K562 (cell line): ENCODE measurements around the gene KCNG4. TPM values are rescaled to one million over a fixed set of nuclear protein-coding genes. Genes with fewer than 3 reads are reported as not detected.

Experiments used
- ATAC-seq: fragments of 200-7000 bp; cut with Tn5 transposase; 3 replicates; pipeline ENCODE4 v1.9.1; 2020; ENCODE audit warnings: moderate library complexity
- BruUV-seq: library from RNA; stranded (reverse); fragments of 400-500 nt; replicated peaks from 2 replicates; lab custom pipeline; 2021; lab: Mats Ljungman, UMichigan
- CTCF ChIA-PET: fragments of 300-600 bp; formaldehyde crosslinking; extraction: SDS; loops from one replicate; lab custom pipeline; 2021; ENCODE audit warnings: low intra/inter-chr PET ratio; lab: Yijun Ruan, JAX
- POLR2A ChIA-PET: fragments of 300-600, 350-650 bp; sonication (Branson Sonifier 250); formaldehyde crosslinking; extraction: SDS; loops from one replicate; lab custom pipeline; 2021; ENCODE audit warnings: antibody characterized with exemption, inconsistent platforms; lab: Yijun Ruan, JAX
- DNase-seq, 4 experiments: peaks; one replicate each; pipeline versions ENCODE4 v3.0.0 to v3.0.0-alpha.2; 2011 to 2018; ENCODE audit warnings: low spot score in 3 of 4, mixed read lengths in 3 of 4; ENCODE audit errors: extremely low read depth in 1 of 4
- FAIRE-seq: peaks from 2 replicates; lab custom pipeline; 2011; peaks lifted over from hg19 to GRCh38; lab: Jason Lieb, UNC
- H2AFZ ChIP-seq: 2 replicates; pipeline ENCODE4 v1.6.0; 2011; ENCODE audit warnings: low read depth, low read length, control low read depth, inconsistent platforms
- H3K27ac ChIP-seq: fragments of 200-600 bp; 3 replicates; pipeline ENCODE4 v1.8.0; 2011; ENCODE audit warnings: low read depth, mild to moderate bottlenecking, control low read depth, inconsistent platforms, low read length, moderate library complexity, mixed read lengths; ENCODE audit errors: extremely low read depth
- H3K27me3 ChIP-seq, 2 experiments: fragments of 300-600 bp in 1 of 2; 2 replicates in 1 of 2; 3 replicates in 1 of 2; pipeline versions ENCODE4 v1.6.0 to v1.8.0; 2011; ENCODE audit warnings: inconsistent platforms in 2 of 2, low read length in 2 of 2, mild to moderate bottlenecking in 1 of 2, mixed read lengths in 1 of 2, moderate library complexity in 1 of 2; ENCODE audit not compliant: control insufficient read depth in 2 of 2, insufficient read depth in 2 of 2
- H3K36me3 ChIP-seq: fragments of 300-600 bp; 3 replicates; pipeline ENCODE4 v1.8.0; 2011; ENCODE audit warnings: mild to moderate bottlenecking, low read length, inconsistent platforms; ENCODE audit not compliant: control insufficient read depth, insufficient read depth
- H3K4me1 ChIP-seq, 2 experiments: fragments of 200-600 bp in 1 of 2; replicated peaks in 1 of 2; 2 replicates in 1 of 2; 3 replicates in 1 of 2; pipeline versions ENCODE4 v1.5.1 to v1.8.0; 2011; ENCODE audit warnings: inconsistent platforms in 2 of 2, low read length in 2 of 2, mild to moderate bottlenecking in 1 of 2, mixed read lengths in 1 of 2, moderate library complexity in 1 of 2; ENCODE audit not compliant: control insufficient read depth in 2 of 2, insufficient read depth in 2 of 2
- H3K4me2 ChIP-seq: 2 replicates; pipeline ENCODE4 v1.6.1; 2011; ENCODE audit warnings: low read length, control low read depth, inconsistent platforms, mixed read lengths; ENCODE audit not compliant: insufficient read depth
- H3K4me3 ChIP-seq: fragments of 200-600 bp; sonication (generic), shearing (Covaris generic); 2 replicates; pipeline ENCODE4 v1.5.1; 2016; ENCODE audit warnings: control low read depth, inconsistent platforms
- H3K79me2 ChIP-seq: fragments of 200-600 bp; 3 replicates; pipeline ENCODE4 v1.8.0; 2011; ENCODE audit warnings: low read length, inconsistent platforms; ENCODE audit not compliant: control insufficient read depth, insufficient read depth
- H3K9ac ChIP-seq, 2 experiments: 2 replicates each; pipeline versions ENCODE4 v1.6.0 to v1.6.1; 2011; ENCODE audit warnings: low read depth in 2 of 2, low read length in 2 of 2, control low read depth in 1 of 2, inconsistent platforms in 1 of 2, mild to moderate bottlenecking in 1 of 2, mixed read lengths in 1 of 2; ENCODE audit not compliant: insufficient read depth in 1 of 2
- H3K9me1 ChIP-seq: one replicate; pipeline ENCODE4 v1.6.0; 2011; ENCODE audit warnings: inconsistent platforms, mild to moderate bottlenecking, low read length, moderate library complexity; ENCODE audit not compliant: control insufficient read depth, insufficient read depth
- H3K9me3 ChIP-seq: replicated peaks from 2 replicates; pipeline ENCODE4 v1.5.1; 2011; ENCODE audit warnings: low read depth, low read length, inconsistent platforms; ENCODE audit not compliant: control insufficient read depth, insufficient read depth
- H4K20me1 ChIP-seq: replicated peaks from 2 replicates; pipeline ENCODE4 v1.6.1; 2011; ENCODE audit warnings: low read length, inconsistent platforms, mixed read lengths; ENCODE audit not compliant: control insufficient read depth, insufficient read depth
- PCBP2 ChIP-seq: fragments of 200-400 bp; formaldehyde crosslinking; IDR thresholded peaks from 2 replicates; pipeline ENCODE4 v1.6.1; 2018; ENCODE audit warnings: low read length, low read depth, mild to moderate bottlenecking, moderate library complexity; ENCODE audit not compliant: poor library complexity, severe bottlenecking
- PTRF ChIP-seq: fragments of 450-650 bp; IDR thresholded peaks from 2 replicates; pipeline ENCODE4 v1.6.1; 2016; ENCODE audit warnings: mild to moderate bottlenecking, missing genetic modification characterization, missing compliant biosample characterization
- TSC22D4 ChIP-seq: fragments of 450-650 bp; IDR thresholded peaks from 2 replicates; pipeline ENCODE4 v1.6.1; 2016; ENCODE audit warnings: missing genetic modification characterization, missing biosample characterization, control low read depth
- ZNF75A ChIP-seq: fragments of 450-650 bp; formaldehyde crosslinking; IDR thresholded peaks from 2 replicates; pipeline ENCODE4 v1.4.0; 2020; ENCODE audit warnings: mild to moderate bottlenecking
- ZNF766 ChIP-seq: fragments of 200-800 bp; sonication (Bioruptor generic); conservative IDR thresholded peaks from 2 replicates; pipeline ENCODE4 v1.6.1; 2016; ENCODE audit warnings: missing genetic modification characterization, missing compliant biosample characterization
- WGBS: fragments of 100-300 bp; shearing (Covaris generic); methylation state at CpG from one replicate; pipeline ENCODE4 v1.1.6; 2016; ENCODE audit warnings: low coverage, mixed read lengths; ENCODE audit not compliant: insufficient coverage; ENCODE audit errors: missing lambda C conversion rate; 5-methylcytosine and 5-hydroxymethylcytosine counted together
- in situ Hi-C: fragments of 300-500 bp; cut with MboI; formaldehyde crosslinking; loops from 4 replicates; pipeline ENCODE4 v1.15.0; 2018; ENCODE audit warnings: inconsistent platforms, mixed read lengths
- intact Hi-C: fragments of 100-400 bp; cut with micrococcal nuclease; formaldehyde crosslinking; loops from 2 replicates; pipeline ENCODE4 v1.14.2; 2022
- polyA plus RNA-seq, 8 experiments: library from polyadenylated mRNA; depleted of rRNA in 4 of 8; stranded (reverse) in 5 of 8; unstranded in 3 of 8; fragments of >200 nt; fragmentation: Nextera tagmentation in 2 of 8; fragmentation: Illumina TruSeq in 1 of 8; extraction: Ambion mirVana in 2 of 8; extraction: Trizol in 1 of 8; gene quantifications; 2 replicates each; pipeline versions ENCODE4 v1.2.1 to v1.2.3, GENCODE V29; 2011 to 2014; ENCODE audit warnings: inconsistent platforms in 1 of 8, missing spikeins in 1 of 8
- total RNA-seq, 7 experiments: library from RNA; depleted of rRNA in 6 of 7; stranded (reverse); fragments of >200 nt in 6 of 7; fragmentation: Illumina TruSeq in 2 of 7; extraction: Trizol in 2 of 7; gene quantifications; 2 replicates each; pipeline versions ENCODE4 v1.2.1 to v1.2.3, GENCODE V29; 2011 to 2021; ENCODE audit warnings: low replicate concordance in 1 of 7
- TF ChIP-seq, protein P1 (sequence below): sonication (generic); formaldehyde crosslinking; IDR thresholded peaks from 2 replicates; pipeline ENCODE4 v1.5.0; 2020; ENCODE audit warnings: missing genetic modification reagents
- TF ChIP-seq, protein P2 (sequence below): sonication (generic); formaldehyde crosslinking; IDR thresholded peaks from 2 replicates; pipeline ENCODE4 v1.8.0; 2022; ENCODE audit warnings: missing genetic modification reagents, mild to moderate bottlenecking, moderate library complexity, borderline replicate concordance
- TF ChIP-seq, protein P3 (sequence below): IDR thresholded peaks from 3 replicates; pipeline ENCODE4 v1.6.1; 2011; ENCODE audit warnings: borderline replicate concordance, mild to moderate bottlenecking; ENCODE audit not compliant: insufficient read length, insufficient read depth
- TF ChIP-seq, protein P4 (sequence below): fragments of 450-650 bp; IDR thresholded peaks from 2 replicates; pipeline ENCODE4 v1.7.0; 2016; ENCODE audit warnings: borderline replicate concordance

Gene KCNG4
- total and polyA plus RNA-seq, 9 of the 15 experiments (the other 6 are each of a cell fraction or from before 2014, with no cell fraction given) = not detected

DNA sequence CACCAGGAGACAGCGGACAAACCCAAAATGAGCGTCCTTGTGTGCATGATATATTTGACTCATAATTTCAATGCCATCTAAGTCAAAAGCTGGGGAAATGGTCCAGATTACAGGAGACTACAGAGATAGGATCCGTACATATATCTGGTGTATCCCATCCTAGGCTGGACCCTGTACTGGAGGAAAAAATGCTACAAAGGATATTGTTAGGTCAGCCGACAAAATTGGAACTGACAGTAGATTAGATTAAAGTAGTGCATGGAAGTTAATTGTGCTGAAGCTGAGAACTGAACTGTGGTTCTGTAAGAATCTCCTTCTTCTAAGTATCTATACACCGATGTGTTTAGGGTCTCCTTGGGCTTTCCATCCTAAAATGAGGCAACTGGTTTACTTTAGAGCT lies 24.3 kb downstream of the KCNG4 start:
- no peak for ATAC-seq

DNA sequence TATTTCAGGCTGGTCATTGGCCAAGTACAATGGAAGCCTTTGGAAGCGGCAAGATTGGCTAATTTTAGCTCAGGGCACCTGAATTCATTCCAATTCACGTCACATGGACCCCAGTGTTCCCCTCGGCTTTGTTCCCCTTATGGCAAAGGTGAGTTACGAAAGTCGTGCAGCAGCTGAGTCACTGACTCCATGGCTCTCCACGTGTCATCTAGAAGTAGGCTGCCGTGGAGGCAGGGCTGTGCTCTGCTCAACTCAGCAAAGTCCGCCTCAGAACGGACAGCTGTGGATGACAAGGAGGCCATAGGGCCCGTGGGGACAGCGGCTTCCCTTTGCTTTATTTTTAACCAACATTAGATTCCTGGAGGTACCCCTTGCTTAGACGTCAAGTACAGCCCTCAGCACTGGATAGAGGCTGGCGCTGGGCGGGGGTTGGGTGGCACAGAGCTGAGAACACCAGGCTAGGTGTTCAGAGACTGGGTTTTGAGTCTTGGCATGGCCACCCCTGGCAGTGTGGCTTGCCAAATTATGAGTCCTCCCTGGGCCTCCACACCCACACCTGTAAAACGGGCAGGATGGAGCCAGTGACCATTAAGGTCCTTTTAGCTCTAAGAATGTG lies 25.3 kb downstream of the KCNG4 start:
- Histone ChIP-seq H3K4me1 (no peaks in the 10 kb centered on the region), H3K27ac (no peak overlapping the region), H3K79me2 (no peaks in the 10 kb centered on the region), H3K36me3 (no peaks in the 10 kb centered on the region), H3K9me3 (no peaks in the 10 kb centered on the region), H4K20me1 (no peaks in the 10 kb centered on the region), H3K9ac (no peak overlapping the region), H2AFZ (no peak overlapping the region), H3K27me3 (peaks cover 48 to 69% of the 10 kb centered on the region in 2 experiments), H3K9me1 (no peaks in the 10 kb centered on the region), H3K4me2 (no peak overlapping the region), H3K4me3 (no peak overlapping the region)
- WGBS = 9% methylated on average over 15 of the region's 15 CpGs
- TF ChIP-seq ZNF75A (CRISPR knock-in tag) = no peak
- TF ChIP-seq, protein P1, sequence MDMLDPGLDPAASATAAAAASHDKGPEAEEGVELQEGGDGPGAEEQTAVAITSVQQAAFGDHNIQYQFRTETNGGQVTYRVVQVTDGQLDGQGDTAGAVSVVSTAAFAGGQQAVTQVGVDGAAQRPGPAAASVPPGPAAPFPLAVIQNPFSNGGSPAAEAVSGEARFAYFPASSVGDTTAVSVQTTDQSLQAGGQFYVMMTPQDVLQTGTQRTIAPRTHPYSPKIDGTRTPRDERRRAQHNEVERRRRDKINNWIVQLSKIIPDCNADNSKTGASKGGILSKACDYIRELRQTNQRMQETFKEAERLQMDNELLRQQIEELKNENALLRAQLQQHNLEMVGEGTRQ (CRISPR knock-in tag) = 0 out of 2 replicates have a peak, but pooled peaks have one; percentile 5
- TF ChIP-seq, protein P2, sequence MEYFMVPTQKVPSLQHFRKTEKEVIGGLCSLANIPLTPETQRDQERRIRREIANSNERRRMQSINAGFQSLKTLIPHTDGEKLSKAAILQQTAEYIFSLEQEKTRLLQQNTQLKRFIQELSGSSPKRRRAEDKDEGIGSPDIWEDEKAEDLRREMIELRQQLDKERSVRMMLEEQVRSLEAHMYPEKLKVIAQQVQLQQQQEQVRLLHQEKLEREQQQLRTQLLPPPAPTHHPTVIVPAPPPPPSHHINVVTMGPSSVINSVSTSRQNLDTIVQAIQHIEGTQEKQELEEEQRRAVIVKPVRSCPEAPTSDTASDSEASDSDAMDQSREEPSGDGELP (CRISPR knock-in tag) = 0 out of 2 replicates have a peak, but pooled peaks have one; percentile 19
- TF ChIP-seq, protein P3, sequence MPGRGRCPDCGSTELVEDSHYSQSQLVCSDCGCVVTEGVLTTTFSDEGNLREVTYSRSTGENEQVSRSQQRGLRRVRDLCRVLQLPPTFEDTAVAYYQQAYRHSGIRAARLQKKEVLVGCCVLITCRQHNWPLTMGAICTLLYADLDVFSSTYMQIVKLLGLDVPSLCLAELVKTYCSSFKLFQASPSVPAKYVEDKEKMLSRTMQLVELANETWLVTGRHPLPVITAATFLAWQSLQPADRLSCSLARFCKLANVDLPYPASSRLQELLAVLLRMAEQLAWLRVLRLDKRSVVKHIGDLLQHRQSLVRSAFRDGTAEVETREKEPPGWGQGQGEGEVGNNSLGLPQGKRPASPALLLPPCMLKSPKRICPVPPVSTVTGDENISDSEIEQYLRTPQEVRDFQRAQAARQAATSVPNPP = no peak
- TF ChIP-seq, protein P4, sequence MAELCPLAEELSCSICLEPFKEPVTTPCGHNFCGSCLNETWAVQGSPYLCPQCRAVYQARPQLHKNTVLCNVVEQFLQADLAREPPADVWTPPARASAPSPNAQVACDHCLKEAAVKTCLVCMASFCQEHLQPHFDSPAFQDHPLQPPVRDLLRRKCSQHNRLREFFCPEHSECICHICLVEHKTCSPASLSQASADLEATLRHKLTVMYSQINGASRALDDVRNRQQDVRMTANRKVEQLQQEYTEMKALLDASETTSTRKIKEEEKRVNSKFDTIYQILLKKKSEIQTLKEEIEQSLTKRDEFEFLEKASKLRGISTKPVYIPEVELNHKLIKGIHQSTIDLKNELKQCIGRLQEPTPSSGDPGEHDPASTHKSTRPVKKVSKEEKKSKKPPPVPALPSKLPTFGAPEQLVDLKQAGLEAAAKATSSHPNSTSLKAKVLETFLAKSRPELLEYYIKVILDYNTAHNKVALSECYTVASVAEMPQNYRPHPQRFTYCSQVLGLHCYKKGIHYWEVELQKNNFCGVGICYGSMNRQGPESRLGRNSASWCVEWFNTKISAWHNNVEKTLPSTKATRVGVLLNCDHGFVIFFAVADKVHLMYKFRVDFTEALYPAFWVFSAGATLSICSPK = no peak
- DNase-seq = no peak
- BruUV-seq = no TSS peak
- in situ Hi-C loops (no loop called here), intact Hi-C loops (no loop called here)
- ChIA-PET POLR2A (interaction anchor here (0.7 to 1.1 kb wide), 2 partner anchors 11 to 14 kb away, joined by 4 to 5 read pairs; no protein-coding TSS in a partner anchor), CTCF (no interaction called here)
- no peak for FAIRE-seq
- ATAC-seq = peak; percentile 53

More for the DNA sequence above, 24.3 kb downstream of the KCNG4 start:
- BruUV-seq = no TSS peak
- TF ChIP-seq ZNF766 = no peak
- TF ChIP-seq TSC22D4 (tag) = no peak
- TF ChIP-seq PTRF (tag) = no peak
- no peak for TF ChIP-seq PCBP2
- Histone ChIP-seq H3K9ac (no peak overlapping the region), H2AFZ (no peak overlapping the region), H3K4me3 (no peak overlapping the region), H3K9me3 (no peaks in the 10 kb centered on the region), H3K36me3 (no peaks in the 10 kb centered on the region), H3K27ac (no peak overlapping the region), H3K9me1 (no peaks in the 10 kb centered on the region), H3K27me3 (peaks cover 55 to 75% of the 10 kb centered on the region in 2 experiments), H3K79me2 (no peaks in the 10 kb centered on the region), H3K4me2 (no peak overlapping the region), H3K4me1 (no peaks in the 10 kb centered on the region), H4K20me1 (peaks cover 4% of the 10 kb centered on the region; the same call in 1 of the 2 replicates)
- FAIRE-seq (no peak), DNase-seq (no peak)
- ChIA-PET CTCF (no interaction called here), POLR2A (interaction anchor here (0.8 kb wide), 1 partner anchor 64 kb away, joined by 4 read pairs; no protein-coding TSS in a partner anchor)
- intact Hi-C loops = no loop called here
- 4% methylated on average over 5 of the region's 5 CpGs for WGBS
- in situ Hi-C loops = no loop called here
